Spleen (tissue), 7 donors: ENCODE measurements around the gene RAB9B.

Experiments used
- POLR2A ChIP-seq, 3 donors: fragments of 450-650 bp; IDR thresholded peaks; one replicate each; pipeline ENCODE4 v1.5.1; 2017; ENCODE audit warnings: antibody characterized with exemption in 3 of 3, mild to moderate bottlenecking in 1 of 3
- POLR2AphosphoS5 ChIP-seq, 3 donors: sonication (generic); formaldehyde crosslinking; IDR thresholded peaks; one replicate each; pipeline ENCODE4 v1.5.1; 2017; ENCODE audit warnings: antibody characterized with exemption in 3 of 3
- TF ChIP-seq, protein P1 (sequence below), 11 experiments: fragments of 200-600 bp in 7 of 11; fragments of 450-650 bp in 4 of 11; sonication (generic) in 4 of 11; IDR thresholded peaks in 8 of 11; conservative IDR thresholded peaks in 3 of 11; 1 replicate in 7 of 11; 2 replicates in 4 of 11; pipeline versions ENCODE4 v1.4.0 to v1.8.0; 2016 to 2021; ENCODE audit warnings: antibody characterized with exemption in 11 of 11, inconsistent platforms in 4 of 11, mild to moderate bottlenecking in 1 of 11
- donor health status: DM: no; HTN: no; CAD: no; lungs with moderate emphysema.
- donor health status: DM: no; HTN: no; CAD: no.
- donor health status: DM: no; HTN: no; CAD: no.

DNA sequence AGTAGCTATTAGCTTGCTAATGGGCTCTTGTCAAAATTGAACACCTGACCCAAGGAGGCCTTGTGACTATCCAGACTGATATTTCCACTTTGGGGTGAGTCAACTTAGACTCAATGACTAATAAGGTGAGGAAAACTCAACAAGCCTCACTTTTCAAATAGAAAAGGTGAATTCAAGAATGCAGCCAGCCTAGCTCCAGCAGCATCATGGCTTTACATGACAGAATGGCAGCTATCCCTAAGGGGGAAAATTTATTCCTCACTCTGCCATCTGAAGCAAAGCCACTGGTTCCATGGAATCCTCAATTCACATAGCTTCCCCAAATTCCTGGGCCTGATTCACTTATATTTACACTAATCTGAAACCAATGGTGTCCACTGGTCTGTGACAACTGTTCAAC lies 29.1 kb upstream of the RAB9B start:
- TF ChIP-seq, protein P1, sequence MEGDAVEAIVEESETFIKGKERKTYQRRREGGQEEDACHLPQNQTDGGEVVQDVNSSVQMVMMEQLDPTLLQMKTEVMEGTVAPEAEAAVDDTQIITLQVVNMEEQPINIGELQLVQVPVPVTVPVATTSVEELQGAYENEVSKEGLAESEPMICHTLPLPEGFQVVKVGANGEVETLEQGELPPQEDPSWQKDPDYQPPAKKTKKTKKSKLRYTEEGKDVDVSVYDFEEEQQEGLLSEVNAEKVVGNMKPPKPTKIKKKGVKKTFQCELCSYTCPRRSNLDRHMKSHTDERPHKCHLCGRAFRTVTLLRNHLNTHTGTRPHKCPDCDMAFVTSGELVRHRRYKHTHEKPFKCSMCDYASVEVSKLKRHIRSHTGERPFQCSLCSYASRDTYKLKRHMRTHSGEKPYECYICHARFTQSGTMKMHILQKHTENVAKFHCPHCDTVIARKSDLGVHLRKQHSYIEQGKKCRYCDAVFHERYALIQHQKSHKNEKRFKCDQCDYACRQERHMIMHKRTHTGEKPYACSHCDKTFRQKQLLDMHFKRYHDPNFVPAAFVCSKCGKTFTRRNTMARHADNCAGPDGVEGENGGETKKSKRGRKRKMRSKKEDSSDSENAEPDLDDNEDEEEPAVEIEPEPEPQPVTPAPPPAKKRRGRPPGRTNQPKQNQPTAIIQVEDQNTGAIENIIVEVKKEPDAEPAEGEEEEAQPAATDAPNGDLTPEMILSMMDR (IDR thresholded peaks at IDR 0.05 in 8 of 11, conservative IDR thresholded peaks at IDR 0.05 in 3 of 11): no peak
- TF ChIP-seq POLR2A (IDR thresholded peaks at IDR 0.05) (no peak), POLR2AphosphoS5 (IDR thresholded peaks at IDR 0.05) (no peak)
